Activated CD8-positive, alpha-beta memory T cell treated with anti-CD3 and anti-CD28 coated beads, Interleukin-2, amount 50 U/mL, for 24 hours (primary cell): Measurements from ENCODE around the gene ZNF286A.
"Not testable (repeated sequence)": the region's sequence is repeated elsewhere in the genome, so short reads cannot be mapped to it uniquely, and the experiment has no call there.

Source experiments
- DNase-seq: peaks from one replicate; pipeline ENCODE4 v3.0.0-alpha.2; 2020; ENCODE audit errors: extremely low read depth

ZNF286A gene

GRCh38 chr17:15699413-15699924, at the start of gene ZNF286A:
Gene ZNF286A (plus strand): TSS chr17:15699752. CDS start chr17:15700330, 578 bp downstream.
- DNase-seq = peak; percentile 95

- DNase-seq = no peak
Observed at GRCh38 chr17:15649861-15650421, 49.6 kb upstream of the ZNF286A start.

- no peak for DNase-seq
Observed at GRCh38 chr17:15650741-15651582, 48.6 kb upstream of the ZNF286A start.

- DNase-seq = no peak
Observed at GRCh38 chr17:15651583-15652110, 47.9 kb upstream of the ZNF286A start.

GRCh38 chr17:15652960-15653359, 46.6 kb upstream of the ZNF286A start:
- no peak for DNase-seq

GRCh38 chr17:15654401-15654800, 45.2 kb upstream of the ZNF286A start:
- not testable (repeated sequence) for DNase-seq

- no peak for DNase-seq
Observed at GRCh38 chr17:15654886-15655561, 44.5 kb upstream of the ZNF286A start.

GRCh38 chr17:15657868-15658267, 41.7 kb upstream of the ZNF286A start:
- DNase-seq = no peak

GRCh38 chr17:15658296-15658695, 41.3 kb upstream of the ZNF286A start:
- no peak for DNase-seq

GRCh38 chr17:15659236-15659635, 40.3 kb upstream of the ZNF286A start:
- DNase-seq = no peak

GRCh38 chr17:15659663-15660062, 39.9 kb upstream of the ZNF286A start:
- DNase-seq = no peak

- no peak for DNase-seq
Observed at GRCh38 chr17:15660077-15660476, 39.5 kb upstream of the ZNF286A start.

GRCh38 chr17:15662681-15663080, 36.9 kb upstream of the ZNF286A start:
- DNase-seq = no peak

- DNase-seq = no peak
Observed at GRCh38 chr17:15663176-15663575, 36.4 kb upstream of the ZNF286A start.

- DNase-seq = no peak
Observed at GRCh38 chr17:15663691-15664090, 35.9 kb upstream of the ZNF286A start.

GRCh38 chr17:15669526-15669925, 30.0 kb upstream of the ZNF286A start:
- not testable (repeated sequence) for DNase-seq

GRCh38 chr17:15674640-15675039, 24.9 kb upstream of the ZNF286A start:
- DNase-seq = not testable (repeated sequence)

- not testable (repeated sequence) for DNase-seq
Observed at GRCh38 chr17:15675991-15676390, 23.6 kb upstream of the ZNF286A start.

- DNase-seq = not testable (repeated sequence)
Observed at GRCh38 chr17:15683135-15683534, 16.4 kb upstream of the ZNF286A start.

- DNase-seq = peak; percentile 49
Observed at GRCh38 chr17:15683824-15684478, 15.6 kb upstream of the ZNF286A start, which contains the start of gene TRIM16. Gene TRIM16 (minus strand): TSS chr17:15684311. CDS start chr17:15651609, 32,702 bp downstream.

- not testable (repeated sequence) for DNase-seq
Observed at GRCh38 chr17:15687494-15687893, 12.1 kb upstream of the ZNF286A start.
